Stimulated activated effector memory CD8-positive, alpha-beta T cell treated with anti-CD3 and anti-CD28 coated beads, Interleukin-12 subunit alpha, Interleukin-12 subunit beta, amount 100 ng/mL, for 72 hours (primary cell): Measurements from ENCODE around the gene ADAMTS5.

Experiments used
- ATAC-seq: fragments of 150-1000 bp; cut with Tn5 transposase; 2 replicates; pipeline ENCODE4 v1.10.0; 2021
- DNase-seq, 2 donors: peaks; one replicate each; pipeline ENCODE4 v3.0.0; 2021 to 2022; ENCODE audit warnings: low spot score in 2 of 2
- H3K27ac Mint-ChIP-seq: one replicate; pipeline ENCODE4 v1.8.0; 2022; ENCODE audit warnings: mild to moderate bottlenecking, mixed read lengths
- H3K36me3 Mint-ChIP-seq: one replicate; pipeline ENCODE4 v1.8.0; 2022; ENCODE audit warnings: mild to moderate bottlenecking, mixed read lengths
- H3K4me1 Mint-ChIP-seq: one replicate; pipeline ENCODE4 v1.8.0; 2022; ENCODE audit warnings: mixed read lengths
- H3K4me3 Mint-ChIP-seq: one replicate; pipeline ENCODE4 v1.8.0; 2022; ENCODE audit warnings: mild to moderate bottlenecking, mixed read lengths
- H3K9me3 Mint-ChIP-seq: one replicate; pipeline ENCODE4 v1.8.0; 2022; ENCODE audit warnings: mixed read lengths

ADAMTS5 gene

DNA sequence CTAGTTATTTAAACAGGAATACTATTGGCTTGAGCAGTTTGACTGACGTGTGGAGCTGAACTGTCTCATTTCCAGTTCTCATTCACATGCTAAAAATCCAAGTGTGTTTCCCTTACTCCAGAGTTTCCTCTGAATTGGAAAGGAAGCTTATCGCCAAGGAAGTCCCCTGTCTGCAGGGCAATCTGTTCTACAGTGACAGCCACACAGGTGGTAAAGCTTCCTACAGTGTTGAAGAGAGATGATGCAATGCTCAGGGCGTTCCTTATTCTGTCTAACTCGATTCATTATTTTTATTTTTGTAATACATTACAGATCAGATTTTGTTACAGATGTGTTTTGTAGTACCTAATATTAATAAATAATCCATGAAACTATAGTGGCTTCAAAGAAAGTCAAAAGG lies 41.3 kb downstream of the ADAMTS5 start:
- Mint-ChIP-seq H3K9me3 (peaks cover 10% of the 10 kb centered on the region), H3K27ac (no peak overlapping the region), H3K4me3 (no peak overlapping the region), H3K4me1 (no peaks in the 10 kb centered on the region), H3K36me3 (no peaks in the 10 kb centered on the region)
- ATAC-seq (no peak), DNase-seq (no peak)

DNA sequence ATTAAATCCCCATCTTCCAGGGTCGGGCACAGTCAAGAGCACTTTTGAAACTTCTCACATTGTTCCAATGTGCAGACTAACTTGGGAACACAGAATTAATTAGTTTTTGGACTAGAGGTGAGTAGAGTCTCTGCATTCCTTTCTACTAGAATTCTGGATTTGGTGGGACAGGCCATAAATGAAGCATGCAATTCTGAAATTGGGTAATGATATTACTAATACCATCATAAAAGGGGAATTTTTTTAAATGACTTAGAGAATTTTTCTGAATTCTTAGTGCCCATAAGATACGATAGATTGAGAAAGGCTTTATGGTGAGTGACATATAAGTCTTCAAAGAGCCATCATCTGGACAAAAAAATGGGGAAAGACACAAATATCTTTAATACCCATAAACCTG lies 41.8 kb downstream of the ADAMTS5 start:
- ATAC-seq (no peak), DNase-seq (no peak)
- no peaks in the 10 kb centered on the region for H3K36me3 Mint-ChIP-seq
- no peak overlapping the region for H3K4me3 Mint-ChIP-seq
- H3K4me1 Mint-ChIP-seq, result no peaks in the 10 kb centered on the region
- H3K27ac Mint-ChIP-seq, result no peak overlapping the region
- peaks cover 10% of the 10 kb centered on the region for H3K9me3 Mint-ChIP-seq

DNA sequence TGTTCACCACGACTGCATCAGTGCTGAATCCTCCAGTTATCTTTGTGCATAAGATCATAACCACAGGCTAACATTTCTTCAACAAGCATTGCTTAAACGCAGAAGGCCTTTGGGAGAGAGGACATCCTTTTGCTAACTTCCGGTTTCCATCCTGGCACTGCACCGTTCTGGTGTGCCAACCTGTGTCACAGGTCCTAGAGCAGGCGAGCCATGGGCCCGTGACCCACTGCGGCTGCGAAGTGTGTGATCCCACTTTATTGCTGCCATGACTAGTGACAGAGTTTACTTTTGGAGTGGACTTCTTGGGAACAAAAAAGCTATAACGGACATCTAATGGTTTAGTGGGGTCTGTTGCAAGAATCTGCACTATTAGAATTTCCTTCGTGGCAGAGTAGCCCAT lies 42.9 kb downstream of the ADAMTS5 start:
- Mint-ChIP-seq H3K27ac (no peak overlapping the region), H3K9me3 (peaks cover 10% of the 10 kb centered on the region), H3K36me3 (no peaks in the 10 kb centered on the region), H3K4me3 (no peak overlapping the region), H3K4me1 (no peaks in the 10 kb centered on the region)
- DNase-seq (no peak), ATAC-seq (no peak)

DNA sequence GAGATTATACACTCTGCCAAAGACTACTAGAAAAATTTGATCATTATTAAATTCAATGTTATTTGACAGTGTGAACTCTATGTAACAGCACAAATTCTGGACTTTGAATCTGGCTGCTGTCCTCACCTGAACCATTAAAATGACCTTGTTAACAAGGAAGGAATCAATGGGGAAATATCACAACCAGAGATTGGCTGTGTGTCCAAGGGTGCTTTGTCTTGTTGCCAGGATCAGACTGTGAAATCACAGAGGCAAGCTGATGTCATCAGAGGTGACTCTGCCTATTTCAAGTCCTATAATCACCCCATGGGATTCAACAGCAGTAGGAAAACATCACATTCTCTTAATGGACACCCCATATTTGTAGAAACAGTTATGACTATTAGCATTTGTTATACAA lies 46.8 kb downstream of the ADAMTS5 start:
- Mint-ChIP-seq H3K4me1 (no peaks in the 10 kb centered on the region), H3K9me3 (peaks cover 4% of the 10 kb centered on the region), H3K4me3 (no peak overlapping the region), H3K36me3 (no peaks in the 10 kb centered on the region), H3K27ac (no peak overlapping the region)
- no peak for ATAC-seq
- DNase-seq, result no peak

DNA sequence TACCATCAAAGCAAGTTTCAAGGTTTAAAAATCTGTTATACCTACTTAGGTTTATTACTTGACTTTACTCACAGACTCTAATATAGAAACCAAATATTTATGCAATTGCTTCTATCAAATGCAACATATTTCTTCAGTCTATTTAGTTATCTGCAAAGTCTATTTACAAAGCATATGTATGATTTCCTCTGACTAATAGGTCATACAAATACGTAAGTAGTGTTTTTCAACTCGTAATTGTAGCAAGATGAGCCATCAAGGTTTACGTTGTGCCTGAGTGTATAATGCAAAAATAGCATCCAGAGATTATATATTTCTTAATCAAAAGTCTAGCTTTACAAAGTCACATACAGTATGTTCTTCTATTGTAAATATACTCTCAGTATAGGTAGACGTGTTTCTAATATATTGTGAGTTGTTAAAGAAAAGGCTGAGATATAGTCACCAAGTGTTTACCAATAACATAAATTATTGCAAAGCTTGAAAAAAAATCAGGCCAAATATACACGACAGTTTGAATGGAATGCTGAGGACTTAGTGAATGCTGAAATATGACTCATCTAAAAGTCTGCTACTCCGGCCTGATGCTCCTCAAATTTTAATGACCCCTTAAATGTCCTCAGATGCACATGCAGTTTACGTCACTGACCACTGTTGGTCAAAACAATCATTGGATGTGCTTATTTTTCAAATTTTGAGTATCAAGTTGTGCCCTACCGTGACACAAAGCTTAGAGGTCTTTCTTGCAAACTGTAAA lies 48.4 kb downstream of the ADAMTS5 start:
- H3K4me3 Mint-ChIP-seq, result no peak overlapping the region
- peaks cover 9% of the 10 kb centered on the region for H3K9me3 Mint-ChIP-seq
- H3K4me1 Mint-ChIP-seq, result no peaks in the 10 kb centered on the region
- DNase-seq (no peak), ATAC-seq (no peak)
- no peaks in the 10 kb centered on the region for H3K36me3 Mint-ChIP-seq
- H3K27ac Mint-ChIP-seq, result no peak overlapping the region

DNA sequence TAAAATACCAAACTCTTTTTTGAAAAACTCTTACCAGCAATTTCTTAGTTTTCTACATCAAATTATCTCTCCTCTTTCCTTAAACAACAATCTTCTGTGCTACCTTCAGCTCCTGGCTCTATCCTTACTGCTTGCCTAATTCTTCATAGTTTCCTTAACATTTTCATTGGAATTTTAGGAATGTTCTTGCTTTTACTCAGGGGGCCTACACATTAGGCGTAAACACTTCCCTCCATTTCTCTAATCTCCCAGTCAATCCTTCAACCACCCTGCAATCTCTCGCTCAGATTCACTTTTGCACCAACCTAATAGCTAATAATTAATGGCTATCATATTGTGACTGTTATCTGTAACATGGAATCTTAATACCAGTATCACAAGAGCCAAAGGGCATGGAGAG lies 50.1 kb downstream of the ADAMTS5 start:
- Mint-ChIP-seq H3K9me3 (peaks cover 9% of the 10 kb centered on the region), H3K36me3 (no peaks in the 10 kb centered on the region), H3K4me3 (no peak overlapping the region), H3K27ac (no peak overlapping the region), H3K4me1 (no peaks in the 10 kb centered on the region)
- no peak for ATAC-seq
- DNase-seq, result no peak

DNA sequence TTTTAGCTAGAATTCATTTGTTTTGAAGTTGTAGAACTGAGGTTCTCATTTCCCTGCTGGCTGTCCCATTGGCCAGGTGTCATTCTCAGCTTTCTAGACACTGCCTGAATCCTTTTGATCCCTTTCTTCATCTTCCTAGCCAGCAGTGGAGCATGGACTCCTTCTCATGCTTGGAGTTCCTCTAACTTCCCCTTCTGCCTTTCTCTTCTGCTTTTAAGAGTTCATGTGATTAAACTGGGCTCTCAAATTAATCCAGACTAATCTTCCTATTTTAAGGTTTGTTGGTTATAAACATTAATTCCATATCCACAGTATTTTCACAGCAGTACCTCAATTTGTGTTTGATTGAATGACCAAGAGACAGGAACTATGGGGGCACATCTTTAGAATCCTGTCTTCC lies 52.3 kb downstream of the ADAMTS5 start:
- DNase-seq, result no peak

DNA sequence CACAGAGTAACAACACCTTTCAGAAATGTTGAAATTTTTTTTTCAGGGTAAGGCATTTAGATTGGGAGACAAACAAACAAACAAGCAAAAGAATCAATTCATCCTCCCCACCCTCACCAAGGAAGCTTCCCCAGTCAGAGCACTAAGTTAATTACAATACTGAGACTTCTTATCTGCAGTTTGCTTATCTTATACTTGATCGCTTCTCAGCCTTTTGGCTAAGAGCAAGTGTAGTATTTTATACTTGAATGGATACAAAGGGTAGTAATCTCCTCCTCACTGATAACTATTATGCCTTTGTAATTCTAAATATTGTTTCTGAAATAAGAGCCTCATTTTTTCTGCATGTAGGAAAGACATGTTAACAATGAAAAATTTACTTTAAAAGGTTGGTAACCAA lies 54.4 kb downstream of the ADAMTS5 start:
- H3K36me3 Mint-ChIP-seq, result no peaks in the 10 kb centered on the region
- no peak overlapping the region for H3K27ac Mint-ChIP-seq

More for the DNA sequence above, 52.3 kb downstream of the ADAMTS5 start:
- H3K4me3 Mint-ChIP-seq, result no peak overlapping the region
- H3K9me3 Mint-ChIP-seq, result peaks cover 9% of the 10 kb centered on the region
- no peak for ATAC-seq
- H3K4me1 Mint-ChIP-seq, result no peaks in the 10 kb centered on the region
- no peaks in the 10 kb centered on the region for H3K36me3 Mint-ChIP-seq
- no peak overlapping the region for H3K27ac Mint-ChIP-seq

DNA sequence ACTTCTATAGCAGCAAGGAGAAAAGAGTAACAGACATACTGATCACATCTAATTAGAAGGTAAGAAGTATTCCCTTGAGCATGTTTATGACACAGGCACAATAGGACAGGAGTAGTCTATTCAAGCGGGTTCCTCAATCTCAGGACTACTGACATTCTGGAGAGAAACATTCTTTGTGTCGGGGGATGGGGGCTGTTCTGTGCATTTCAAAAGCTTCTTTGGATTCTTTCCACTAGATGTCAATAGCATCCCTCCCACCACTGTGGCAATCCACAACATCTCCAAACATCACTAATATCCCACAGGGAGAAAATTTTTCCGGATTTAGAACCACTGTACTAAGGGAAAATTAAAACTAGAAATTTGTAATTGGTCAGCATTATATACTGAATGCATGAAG lies 56.9 kb downstream of the ADAMTS5 start:
- ATAC-seq (no peak), DNase-seq (no peak)
- H3K4me1 Mint-ChIP-seq, result no peaks in the 10 kb centered on the region
- no peak overlapping the region for H3K4me3 Mint-ChIP-seq
- peaks cover 12% of the 10 kb centered on the region for H3K9me3 Mint-ChIP-seq
- H3K36me3 Mint-ChIP-seq, result no peaks in the 10 kb centered on the region
- no peak overlapping the region for H3K27ac Mint-ChIP-seq

More for the DNA sequence above, 54.4 kb downstream of the ADAMTS5 start:
- DNase-seq, result no peak
- ATAC-seq, result no peak
- Mint-ChIP-seq H3K4me3 (no peak overlapping the region), H3K9me3 (peaks cover 11% of the 10 kb centered on the region), H3K4me1 (no peaks in the 10 kb centered on the region)

DNA sequence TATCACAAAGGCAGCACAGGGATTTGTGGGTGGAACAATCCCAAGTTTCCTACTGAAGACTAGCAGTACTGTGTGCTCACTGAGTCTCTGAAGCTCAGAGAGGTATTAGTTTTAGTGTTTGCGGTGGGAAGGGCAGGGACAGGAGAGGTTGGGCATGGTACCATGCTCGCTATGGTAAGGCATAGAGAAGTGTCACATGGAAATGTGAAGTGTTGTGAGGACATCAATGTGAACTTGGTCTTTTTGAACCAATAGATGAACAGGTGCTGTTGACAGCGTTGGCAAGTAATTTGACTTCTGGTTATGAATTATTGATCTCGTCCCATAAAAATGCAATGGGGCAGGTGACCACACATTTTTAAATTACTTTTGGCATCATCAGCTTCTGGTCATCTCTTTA lies 65.9 kb downstream of the ADAMTS5 start:
- Mint-ChIP-seq H3K27ac (no peak overlapping the region), H3K4me1 (no peaks in the 10 kb centered on the region), H3K9me3 (peaks cover 3% of the 10 kb centered on the region), H3K36me3 (no peaks in the 10 kb centered on the region), H3K4me3 (no peak overlapping the region)
- ATAC-seq (no peak), DNase-seq (no peak)

DNA sequence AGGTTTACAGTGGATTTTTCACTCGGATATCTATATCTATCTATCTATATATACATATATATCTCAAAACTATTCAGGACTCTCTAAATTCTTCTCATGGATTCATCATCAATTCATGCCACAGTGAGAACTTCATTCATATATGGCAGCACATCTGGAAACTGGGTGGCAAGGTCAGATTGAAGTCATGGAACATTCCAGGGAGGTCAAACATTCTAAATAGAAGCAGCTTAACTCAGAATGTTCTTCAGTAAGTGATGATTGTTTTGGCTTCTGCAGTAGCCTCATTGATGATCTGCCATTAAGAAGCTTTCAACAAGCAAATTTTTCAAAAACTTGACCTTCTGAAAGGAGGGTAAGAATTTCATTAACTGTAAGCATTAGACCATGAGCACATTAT lies 74.7 kb downstream of the ADAMTS5 start:
- no peak for DNase-seq
- Mint-ChIP-seq H3K4me3 (no peak overlapping the region), H3K4me1 (no peaks in the 10 kb centered on the region), H3K27ac (no peak overlapping the region), H3K36me3 (no peaks in the 10 kb centered on the region), H3K9me3 (peaks cover under 1% of the 10 kb centered on the region)
- no peak for ATAC-seq

DNA sequence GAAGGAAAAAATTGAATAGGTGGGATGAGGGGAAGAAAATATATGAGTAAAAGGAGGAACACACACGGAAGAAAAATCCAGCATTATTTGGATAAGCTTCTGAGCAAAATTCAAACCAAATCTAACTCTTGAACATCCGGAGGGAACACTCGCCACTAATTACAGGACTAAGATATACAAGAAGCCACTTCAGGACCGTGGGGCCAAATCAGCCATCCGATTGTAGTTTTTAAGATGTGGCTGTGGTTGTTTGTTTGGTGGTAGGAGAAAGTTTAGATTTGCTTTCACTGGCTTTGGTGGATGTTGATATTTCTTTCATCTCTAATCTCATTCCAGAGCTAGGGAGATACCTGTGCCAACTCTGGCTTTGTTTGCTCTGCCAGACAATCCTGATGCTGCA lies 78.0 kb downstream of the ADAMTS5 start:
- no peak overlapping the region for H3K4me3 Mint-ChIP-seq
- DNase-seq (no peak), ATAC-seq (no peak)
- peaks cover 10% of the 10 kb centered on the region for H3K9me3 Mint-ChIP-seq
- no peak overlapping the region for H3K27ac Mint-ChIP-seq
- no peaks in the 10 kb centered on the region for H3K36me3 Mint-ChIP-seq
- no peaks in the 10 kb centered on the region for H3K4me1 Mint-ChIP-seq

DNA sequence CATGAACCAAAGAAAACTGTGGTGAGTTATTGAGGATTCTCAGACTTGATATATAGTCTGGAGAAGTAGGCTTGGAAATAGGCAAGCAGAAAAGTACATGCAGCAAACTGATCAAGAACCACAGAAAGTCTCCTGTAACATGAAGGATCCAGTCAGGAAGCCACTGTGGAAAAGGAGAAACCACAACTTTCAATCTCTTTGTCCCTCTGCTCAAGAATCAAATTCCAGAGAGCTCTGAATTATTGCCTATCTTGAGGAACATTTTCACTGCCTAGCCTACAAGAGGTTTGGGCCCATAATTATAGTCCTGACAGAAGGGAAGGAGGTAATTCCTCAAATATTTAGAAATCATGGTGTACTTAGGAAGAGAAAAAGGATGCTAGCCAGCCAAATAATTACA lies 78.6 kb downstream of the ADAMTS5 start:
- ATAC-seq, result no peak
- no peak overlapping the region for H3K4me3 Mint-ChIP-seq
- H3K36me3 Mint-ChIP-seq, result no peaks in the 10 kb centered on the region
- no peak for DNase-seq
- peaks cover 10% of the 10 kb centered on the region for H3K9me3 Mint-ChIP-seq
- no peak overlapping the region for H3K27ac Mint-ChIP-seq
- no peaks in the 10 kb centered on the region for H3K4me1 Mint-ChIP-seq

DNA sequence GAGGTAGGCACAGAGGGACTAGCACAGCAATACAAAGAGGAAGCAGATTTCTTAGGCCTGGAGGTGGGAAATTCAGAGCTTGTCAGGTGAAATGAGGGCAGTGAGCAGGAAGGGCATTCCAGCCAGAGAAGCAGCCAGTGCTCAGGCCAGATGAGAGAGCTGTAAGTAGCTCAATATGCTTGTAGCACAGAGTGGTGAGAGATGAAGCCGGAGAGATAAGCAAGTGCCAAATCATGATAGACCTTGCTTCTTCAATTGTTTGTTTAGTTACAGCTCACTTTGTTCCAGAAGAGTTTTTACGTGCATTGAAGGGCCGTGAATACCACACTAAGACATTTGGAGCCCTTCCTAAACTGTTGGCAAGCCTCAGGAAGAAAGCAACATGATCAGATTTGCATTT lies 79.6 kb downstream of the ADAMTS5 start:
- no peak for ATAC-seq
- no peak overlapping the region for H3K27ac Mint-ChIP-seq
- H3K36me3 Mint-ChIP-seq, result no peaks in the 10 kb centered on the region
- no peak overlapping the region for H3K4me3 Mint-ChIP-seq
- peaks cover 10% of the 10 kb centered on the region for H3K9me3 Mint-ChIP-seq
- H3K4me1 Mint-ChIP-seq, result no peaks in the 10 kb centered on the region
- DNase-seq, result no peak

DNA sequence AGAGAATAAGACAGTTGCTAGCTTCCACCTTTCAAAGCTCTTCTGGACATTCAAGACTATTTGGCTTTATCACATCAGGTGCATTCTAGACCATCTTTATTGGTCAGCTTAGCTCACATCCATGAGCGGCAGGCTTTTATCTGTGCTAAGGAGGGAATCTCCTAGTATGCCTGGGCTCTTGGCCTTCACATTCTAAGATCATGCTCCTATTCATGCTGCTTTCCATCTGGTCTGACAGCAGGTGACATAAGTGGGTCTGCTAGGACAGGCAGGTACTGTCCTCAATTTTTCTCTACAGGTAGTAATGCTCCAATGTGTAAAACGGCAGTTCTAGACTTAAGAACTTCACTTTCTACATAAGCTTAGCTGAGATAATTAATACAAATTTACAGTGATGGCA lies 82.5 kb downstream of the ADAMTS5 start:
- Mint-ChIP-seq H3K9me3 (peaks cover 10% of the 10 kb centered on the region), H3K4me1 (no peaks in the 10 kb centered on the region), H3K36me3 (no peaks in the 10 kb centered on the region), H3K4me3 (no peak overlapping the region), H3K27ac (no peak overlapping the region)
- no peak for ATAC-seq
- DNase-seq, result no peak

DNA sequence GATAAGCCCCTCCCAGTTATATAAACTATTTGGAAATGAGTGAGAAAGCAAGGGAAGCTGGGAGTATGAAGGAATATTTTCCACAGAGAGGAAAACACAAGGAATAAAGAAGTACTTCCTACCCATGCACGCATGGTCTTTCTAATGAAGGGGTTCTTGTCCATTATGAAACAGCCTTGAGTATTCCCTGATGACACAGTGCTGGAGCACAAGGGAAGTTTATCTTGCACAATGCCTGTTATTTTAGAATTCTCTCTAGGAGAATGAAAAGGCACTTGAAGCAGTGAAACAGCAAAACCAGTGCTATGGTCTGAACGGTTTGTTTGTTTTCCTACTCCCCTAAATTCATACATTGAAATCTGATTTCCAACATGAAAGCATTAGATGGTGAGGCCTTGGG lies 83.1 kb downstream of the ADAMTS5 start:
- ATAC-seq (no peak), DNase-seq (no peak)
- Mint-ChIP-seq H3K4me1 (no peaks in the 10 kb centered on the region), H3K9me3 (peaks cover 10% of the 10 kb centered on the region), H3K27ac (no peak overlapping the region), H3K36me3 (no peaks in the 10 kb centered on the region), H3K4me3 (no peak overlapping the region)
